AG20443 (cell line): ENCODE data around the gene RBPJ.
"Not testable (repeated sequence)": the region's sequence is repeated elsewhere in the genome, so short reads cannot be mapped to it uniquely, and the experiment has no call there.

Source experiments
- DNase-seq: peaks from one replicate; pipeline ENCODE4 v3.0.0; 2012; ENCODE audit warnings: low spot score, mixed read lengths

RBPJ gene

DNA sequence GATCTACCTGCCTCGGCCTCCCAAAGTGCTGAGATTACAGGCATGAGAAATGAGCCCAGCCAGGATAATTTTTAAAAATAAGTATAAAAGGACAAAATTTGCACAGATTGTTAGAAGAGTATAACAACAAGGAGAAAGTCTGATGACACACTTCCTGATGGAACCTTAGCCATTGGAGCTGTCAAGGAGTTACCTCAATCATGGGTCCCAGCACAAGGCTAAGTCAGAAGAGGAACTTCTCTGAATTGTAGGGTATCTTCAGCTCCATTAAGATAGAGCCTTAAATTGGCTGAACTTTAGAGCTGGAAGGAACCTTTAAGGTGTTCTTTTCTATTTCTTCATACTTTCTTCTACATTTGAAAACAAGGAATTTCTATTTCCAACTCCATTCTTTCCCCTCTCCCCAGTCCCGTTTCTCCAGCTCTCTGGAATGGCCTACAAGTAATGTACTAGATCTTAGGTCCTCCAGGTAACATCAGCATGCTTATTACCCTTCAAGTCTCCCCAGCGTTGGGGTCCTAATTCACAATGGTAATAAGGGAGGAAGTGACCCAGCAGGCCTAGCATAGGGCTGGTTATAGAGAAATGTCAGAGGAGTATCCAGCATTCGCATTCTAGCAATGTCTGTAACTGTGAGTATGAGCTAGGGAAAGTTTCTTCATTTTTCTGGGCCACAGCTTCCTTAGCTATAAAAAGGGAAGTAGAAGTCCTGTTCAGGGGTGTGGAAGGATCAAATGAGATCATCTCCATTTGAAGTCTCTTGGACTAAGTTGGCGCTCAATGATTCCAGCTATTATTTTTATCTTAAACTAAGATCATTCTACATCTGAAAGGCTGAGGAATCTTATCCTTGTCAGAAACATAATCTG lies 18.5 kb upstream of the RBPJ start:
- no peak for DNase-seq

DNA sequence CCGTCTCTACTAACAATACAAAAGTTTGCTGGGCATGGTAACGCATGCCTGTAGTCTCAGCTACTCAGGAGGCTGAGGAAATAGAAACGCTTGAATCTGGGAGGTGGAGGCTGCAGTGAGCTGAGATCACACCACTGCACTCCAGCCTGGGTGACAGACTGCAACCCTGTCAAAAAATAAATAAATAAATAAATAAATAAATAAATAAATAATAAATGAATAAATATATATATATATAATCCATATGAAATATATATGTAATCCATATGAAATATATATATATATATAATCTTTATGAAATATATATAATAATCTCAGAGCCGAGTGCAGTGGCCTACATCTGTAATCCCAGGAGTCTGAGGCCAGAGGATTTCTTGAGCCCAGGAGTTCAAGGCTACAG lies 17.8 kb upstream of the RBPJ start:
- DNase-seq, result no peak

DNA sequence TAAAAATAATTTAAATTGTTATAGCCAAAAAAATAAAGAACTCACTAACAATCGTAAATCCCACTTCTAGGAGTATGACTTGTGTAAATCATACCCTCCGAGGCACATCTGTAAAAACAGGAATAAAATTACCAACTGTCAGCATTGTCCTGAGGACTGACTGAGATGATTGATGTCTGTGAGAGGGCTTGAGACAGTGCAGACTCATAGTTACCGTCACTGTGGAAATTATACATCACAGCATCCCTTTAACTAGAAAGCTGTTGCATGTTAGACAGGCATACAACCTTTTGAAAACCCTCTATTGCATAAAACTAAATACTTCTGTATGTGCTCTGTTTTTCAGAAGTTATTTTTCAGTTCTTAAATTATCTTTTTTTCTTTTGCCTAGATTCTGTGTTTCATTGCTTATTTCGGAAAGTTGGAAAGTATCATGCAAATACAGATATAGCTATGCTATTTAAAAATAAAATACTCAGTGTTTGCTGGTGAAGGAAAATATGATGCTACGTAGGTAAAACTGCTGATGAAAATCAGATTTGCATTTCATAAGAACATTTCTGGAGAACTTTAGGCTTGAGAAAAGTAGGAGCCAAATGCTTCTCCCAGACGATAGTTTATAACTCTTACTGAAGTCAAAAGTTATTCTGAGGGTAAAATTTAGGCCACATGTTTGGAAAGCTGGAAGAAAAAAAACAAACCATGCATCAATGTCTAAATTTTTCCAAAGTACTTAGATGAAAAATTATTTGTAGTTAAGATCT lies 13.6 kb upstream of the RBPJ start:
- DNase-seq, result no peak

DNA sequence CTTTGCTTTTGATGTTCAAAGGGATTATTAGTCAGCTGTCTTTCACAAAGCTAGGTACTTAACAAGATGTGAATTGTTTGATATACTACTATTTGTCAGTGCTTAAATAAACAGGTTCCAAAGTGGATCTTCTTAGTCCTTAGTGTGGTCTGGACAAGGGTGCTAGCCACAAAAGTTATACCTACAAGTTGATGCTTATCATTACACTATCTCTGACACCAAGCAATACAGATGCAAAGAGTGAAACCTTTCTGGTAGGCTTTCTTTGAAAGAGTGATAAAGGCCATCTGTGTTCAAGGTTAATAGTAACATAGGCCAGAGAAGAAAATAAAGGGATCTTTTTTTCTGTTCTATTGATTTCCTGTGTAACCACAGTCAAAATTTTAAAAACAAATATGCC lies 12.2 kb upstream of the RBPJ start:
- no peak for DNase-seq

DNA sequence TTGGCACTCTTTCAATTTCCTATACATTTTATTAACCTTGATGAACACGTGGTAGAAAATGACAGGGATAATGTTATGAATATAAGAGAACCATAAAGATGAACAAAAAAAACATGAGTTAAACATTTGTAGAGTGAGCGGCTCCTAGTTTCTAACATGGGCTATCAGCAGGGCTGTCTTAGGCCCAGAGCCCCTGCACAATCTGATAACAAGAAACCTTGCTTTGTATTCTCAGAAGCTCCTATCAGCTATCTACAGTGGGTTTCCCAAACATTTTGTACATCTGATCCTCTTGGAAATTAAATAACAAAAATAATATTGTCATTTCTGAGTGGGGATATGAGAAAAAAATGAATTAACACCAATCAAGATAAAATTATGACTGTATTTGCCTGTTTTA lies 10.6 kb upstream of the RBPJ start:
- DNase-seq, result no peak

DNA sequence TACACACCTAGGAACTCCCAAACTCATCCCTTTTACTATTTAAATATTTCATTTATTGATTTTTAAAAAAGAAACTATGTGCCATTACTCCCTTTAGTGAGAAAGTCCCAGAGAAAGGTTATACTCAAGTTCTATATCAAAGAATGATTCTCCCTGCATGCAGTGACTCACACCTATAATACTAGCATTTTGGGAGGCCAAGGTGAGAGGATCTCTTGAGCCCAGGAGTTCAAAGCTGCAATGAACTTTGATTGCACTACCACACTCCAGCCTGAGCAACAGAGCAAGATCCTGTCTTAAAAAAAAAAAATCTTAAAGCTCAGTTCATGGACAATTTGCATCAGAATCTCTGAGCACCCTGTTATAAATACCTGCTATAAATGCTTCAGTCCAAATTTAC lies 9.2 kb upstream of the RBPJ start:
- no peak for DNase-seq

DNA sequence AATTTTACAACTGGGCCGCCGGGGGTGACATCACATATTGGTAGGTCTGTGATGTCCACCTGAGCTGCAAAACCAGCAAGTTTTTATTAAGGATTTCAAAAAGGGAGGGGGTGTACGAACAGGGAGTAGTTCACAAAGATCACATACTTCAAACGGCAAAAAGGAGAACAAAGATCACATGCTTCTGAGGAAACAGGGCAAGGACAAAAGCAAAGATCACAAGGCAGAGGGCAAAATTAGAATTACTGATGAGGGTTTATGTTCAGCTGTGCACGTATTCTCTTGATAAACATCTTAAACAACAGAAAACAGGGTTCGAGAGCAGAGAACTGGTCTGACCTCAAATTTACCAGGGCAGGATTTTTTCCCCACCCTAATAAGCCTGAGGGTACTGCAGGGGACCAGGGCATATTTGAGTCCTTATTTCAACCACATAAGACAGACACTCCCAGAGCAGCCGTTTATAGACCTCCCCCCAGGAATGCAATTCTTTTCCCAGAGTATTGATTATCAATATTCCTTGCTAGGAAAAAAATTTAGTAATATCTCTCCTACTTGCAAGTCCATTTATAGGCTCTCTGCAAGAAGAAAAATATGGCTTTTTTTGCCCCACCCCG lies 5.4 kb upstream of the RBPJ start:
- not testable (repeated sequence) for DNase-seq

DNA sequence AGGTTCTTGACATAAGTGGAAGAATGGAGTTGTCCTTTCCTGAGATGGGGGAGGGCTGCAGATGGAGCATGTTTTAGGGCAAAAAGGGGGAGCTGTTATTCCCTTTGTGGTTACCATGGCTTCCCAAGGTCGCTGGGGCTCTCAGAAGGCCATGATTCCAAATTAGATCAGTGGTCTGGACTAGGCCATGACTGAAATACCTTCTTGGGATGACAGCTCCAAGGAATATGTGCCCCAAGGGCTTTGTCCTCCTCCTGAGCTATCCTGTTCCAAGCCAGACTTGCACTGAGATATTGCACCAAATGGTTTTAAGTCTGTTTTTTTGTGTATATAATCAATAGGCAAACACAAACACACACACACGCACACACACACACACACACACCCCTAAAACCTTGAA lies 3.0 kb upstream of the RBPJ start:
- DNase-seq, result no peak

DNA sequence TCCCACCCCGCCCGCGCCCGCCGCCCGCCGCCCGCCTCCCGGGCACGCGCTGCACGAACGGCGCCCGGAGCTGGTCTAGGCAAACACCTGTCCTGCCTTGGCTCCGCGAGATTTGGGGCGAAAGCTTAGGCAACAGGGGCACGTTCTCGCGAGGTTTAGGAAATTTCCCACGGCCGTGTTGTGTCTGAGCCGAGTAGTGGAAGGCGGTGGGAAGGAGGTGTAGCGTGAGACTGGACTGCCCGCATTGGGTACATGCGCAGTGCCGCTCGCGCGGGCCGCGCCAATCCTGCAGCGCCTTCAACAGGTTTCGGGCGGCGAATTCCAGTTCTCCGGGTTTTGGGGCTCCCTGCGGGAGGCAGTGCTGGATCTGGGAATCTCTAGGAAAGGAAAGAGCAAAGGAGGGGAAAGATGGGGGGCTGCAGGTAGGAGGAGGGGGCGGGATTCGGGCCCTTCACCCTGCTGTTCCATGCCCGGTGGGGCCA lies 1.3 kb upstream of the RBPJ start:
- DNase-seq, result peak; percentile 96

DNA sequence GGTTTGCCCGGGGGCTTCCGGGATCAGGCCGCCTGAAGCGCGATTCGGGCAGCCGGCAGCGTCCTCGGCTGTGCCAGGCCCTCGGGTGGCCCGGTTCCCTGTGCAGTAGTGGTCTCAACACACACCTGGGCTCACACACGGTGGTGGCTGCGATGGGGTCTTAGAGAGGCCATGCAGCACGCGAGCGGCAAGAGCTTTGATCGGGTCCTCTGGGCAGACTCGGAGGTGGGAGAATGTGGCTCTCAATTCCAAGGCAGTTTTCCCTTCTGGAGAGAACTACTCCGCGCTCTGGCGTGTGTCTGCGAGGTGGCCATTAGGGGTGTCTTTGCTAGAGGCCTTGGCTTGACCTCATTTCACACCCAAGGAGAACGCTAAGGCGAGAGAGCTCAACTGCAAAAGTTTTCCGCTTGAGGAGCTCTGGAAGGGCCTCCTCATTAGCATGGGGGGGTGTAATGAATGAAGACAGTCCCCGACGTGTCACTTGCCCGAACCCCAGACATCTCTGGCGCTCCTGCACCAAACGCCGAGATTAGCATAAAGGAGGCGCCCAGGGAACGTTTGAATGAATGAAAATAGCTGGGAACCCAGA lies 771 bp upstream of the RBPJ start:
- no peak for DNase-seq

DNA sequence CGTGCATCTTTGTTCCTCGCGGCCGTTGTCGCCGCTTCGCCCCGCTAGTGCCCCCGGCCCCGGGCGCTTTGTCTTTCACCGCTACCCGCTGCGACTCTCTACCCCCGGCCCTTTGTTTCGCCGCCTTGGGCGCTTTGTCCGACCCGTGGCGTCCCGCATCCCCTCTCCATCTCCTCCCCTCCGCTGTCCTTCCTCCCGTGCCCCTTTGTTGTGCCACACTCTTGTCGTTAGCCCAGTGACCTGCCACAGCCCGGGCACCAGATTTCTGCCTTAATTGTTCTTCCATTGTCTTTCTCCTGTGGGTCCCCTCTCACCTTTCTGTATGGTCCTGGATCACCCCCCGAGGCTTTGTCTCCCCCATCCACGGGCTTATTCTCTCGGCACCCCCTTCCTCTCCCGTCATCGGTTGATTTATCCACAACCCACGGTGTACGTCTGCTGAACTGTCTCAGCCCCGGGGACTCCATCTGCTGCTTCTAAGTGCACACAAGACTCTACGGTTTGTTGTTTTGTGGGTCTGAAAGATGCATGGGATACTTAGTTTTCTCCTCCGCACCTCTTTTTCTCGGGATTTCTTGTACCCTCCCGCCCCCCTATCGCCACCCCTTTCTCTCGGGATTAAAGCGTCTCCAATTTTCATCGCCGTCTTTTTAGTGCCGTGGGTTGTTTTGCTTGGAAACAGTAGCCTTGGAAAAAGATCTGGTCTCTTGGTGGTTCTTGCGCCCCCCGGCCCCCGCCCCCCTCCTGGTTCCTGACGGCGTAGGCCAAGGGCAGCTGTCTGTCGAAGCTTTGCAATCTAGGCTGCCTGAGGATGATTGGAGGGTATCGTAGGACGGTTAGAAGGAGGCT lies 783 bp downstream of the RBPJ start:
- DNase-seq, result no peak

DNA sequence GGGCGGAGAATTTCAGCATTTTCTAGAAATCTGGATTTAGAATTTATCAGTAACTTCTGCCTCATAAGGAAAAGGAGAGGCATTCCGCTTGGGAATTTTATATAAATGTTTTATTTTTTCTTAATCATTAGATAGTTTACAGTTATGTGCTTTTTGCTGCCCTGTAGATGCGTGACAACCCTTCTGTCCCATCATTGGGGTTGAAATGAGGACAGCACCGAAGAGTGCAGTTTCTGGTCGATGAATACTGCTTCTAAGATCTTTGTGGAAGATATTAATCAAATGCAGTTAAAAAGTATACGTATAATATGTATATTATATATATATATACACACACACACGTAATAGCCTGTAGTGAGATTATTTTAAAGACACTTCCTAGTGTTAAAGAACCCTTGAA lies 1.5 kb downstream of the RBPJ start:
- no peak for DNase-seq

DNA sequence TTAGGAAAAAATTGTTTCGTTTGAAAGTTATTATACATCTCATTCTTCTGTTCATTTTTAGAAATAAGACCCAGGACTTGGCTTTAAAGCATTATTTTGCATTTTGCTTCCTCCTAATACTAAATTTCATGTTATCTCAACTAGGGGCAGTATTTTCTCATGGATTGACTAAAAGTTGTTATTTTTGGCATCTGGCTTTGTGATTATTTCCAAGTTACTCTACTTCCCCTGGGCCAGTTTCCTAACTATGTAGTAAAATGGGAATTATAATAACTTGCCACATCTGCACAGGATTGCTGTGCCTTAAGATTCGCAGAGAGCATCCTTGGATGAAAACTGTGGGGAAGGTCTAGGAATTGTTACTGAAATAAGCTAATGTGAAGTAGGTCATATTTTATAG lies 3.0 kb downstream of the RBPJ start:
- DNase-seq, result no peak

DNA sequence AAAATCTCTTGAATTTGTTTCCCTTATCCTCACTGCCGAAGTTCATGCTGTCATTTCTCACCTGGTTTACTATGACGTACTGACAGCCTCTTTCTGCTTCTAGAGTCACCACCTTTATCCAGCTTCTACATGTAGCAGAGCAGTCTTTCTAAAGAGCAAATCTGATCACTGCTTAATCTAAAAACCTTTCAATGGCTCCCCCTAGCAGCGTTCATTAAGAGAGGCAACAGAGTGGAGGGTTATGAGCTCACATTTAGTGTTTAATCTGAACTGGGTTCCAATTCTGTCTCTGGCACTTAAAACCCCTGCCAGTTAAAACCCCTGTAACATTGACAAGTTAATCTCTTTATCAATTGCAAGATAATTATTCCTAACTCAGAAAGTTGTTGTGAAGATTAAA lies 4.4 kb downstream of the RBPJ start:
- no peak for DNase-seq

DNA sequence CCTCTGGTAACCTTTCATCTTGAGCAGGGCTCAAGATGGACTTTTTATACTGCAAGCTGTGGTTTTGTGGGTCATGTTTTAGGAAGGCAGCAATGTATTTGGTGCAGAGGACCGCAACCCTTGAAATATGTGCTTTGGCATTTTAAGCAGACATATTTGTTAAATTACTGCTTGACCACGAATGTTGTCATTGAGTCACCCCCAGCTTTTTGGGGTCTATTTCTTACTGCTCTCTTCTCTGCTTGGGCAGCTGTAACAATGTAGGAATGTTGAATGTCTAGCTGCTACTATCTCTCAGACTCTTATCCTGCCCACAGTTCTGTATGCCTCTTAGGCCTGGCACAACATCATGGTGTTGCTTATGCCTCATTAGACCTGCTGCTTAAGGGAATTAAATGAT lies 6.0 kb downstream of the RBPJ start:
- peak; percentile 74 for DNase-seq

DNA sequence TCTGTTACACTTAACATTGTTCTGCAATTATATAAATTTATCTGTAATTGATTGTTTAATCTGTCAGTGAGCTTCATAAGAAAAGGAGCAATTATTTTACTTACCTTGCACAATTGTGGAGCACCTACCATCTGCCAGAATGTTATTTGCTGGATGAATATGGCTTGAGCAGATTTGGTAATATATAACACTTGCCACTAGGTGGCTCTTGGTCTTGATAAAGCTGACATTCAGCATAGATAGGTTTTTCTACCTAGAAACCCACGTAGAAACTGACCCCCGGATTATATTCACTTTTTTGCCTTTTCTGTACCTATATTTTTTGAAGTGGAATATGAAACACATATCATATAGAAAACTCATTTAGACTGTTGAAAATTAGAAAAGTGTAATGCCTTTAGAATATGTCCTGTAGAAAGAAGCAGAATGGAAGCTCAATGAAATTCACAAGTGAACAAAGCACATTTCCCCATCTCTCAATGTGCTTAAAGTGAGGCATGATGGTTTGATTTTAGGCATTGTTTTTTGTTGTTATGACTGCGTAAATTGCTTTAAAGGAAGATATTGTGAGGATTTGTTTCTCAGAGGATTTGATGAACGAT lies 9.5 kb downstream of the RBPJ start:
- peak; percentile 40 for DNase-seq

DNA sequence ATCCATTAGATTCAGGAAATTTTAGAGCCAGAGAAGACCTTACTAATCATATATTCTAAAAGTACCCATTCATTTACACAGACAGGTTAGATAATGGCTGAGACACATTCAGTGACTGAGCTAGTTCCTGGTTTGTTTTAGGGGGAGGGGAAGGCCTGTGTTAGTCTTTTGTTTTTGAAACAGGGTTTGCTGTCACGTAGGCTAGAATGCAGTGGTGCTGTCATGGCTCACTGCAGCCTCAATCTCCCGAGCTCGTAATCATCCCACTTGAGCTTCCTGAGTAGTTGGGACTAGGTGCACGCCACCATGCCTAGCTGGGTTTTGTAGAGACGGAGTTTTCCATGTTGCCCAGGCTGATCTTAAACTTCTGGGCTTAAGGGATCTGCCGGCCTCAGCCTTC lies 10.1 kb downstream of the RBPJ start:
- DNase-seq, result no peak

DNA sequence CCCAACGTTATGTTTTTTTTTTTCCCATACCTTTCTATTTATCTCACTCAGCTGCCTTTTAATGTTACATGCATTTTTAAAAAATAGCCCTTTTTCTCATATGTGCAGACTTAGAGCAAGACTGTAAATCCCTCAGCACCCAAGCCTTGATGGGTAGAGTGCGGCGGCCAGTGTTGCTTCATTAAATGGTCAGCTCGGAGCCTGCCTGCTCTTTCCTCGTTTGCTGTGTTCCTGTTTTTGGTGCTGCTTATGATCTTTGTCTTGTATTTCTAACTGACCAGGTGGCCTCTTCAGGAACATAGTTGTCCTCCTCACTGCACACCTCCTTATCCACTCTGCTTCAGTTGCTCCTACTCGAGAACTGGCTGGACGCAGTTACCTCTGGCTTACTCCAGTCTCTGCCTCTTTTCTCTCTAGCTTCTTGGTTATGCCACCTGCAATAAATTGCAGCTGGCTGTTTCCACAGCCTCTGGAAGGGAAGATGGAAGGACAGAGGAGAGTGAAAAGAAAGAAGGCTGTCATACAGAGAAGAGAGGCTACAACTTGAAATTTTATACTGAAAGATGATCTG lies 10.7 kb downstream of the RBPJ start:
- no peak for DNase-seq

DNA sequence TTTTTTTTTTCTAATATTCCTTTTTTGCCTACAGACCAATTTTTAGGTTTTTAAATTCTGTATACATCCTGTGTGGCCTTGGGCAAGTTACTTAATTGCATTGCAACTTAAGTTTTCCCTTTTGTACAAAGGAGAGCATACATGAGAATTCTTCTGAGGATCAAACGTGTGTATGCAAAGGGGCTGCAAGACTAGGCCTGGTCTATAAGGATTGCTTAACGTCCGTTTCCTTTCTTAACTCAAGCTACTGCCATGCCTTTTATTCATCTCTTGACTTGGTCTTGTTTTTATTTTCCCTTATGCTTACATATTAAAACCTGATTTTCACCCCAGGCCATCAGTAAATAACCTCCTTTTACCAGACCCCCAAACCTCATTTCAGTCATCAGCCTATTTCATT lies 13.6 kb downstream of the RBPJ start:
- no peak for DNase-seq

DNA sequence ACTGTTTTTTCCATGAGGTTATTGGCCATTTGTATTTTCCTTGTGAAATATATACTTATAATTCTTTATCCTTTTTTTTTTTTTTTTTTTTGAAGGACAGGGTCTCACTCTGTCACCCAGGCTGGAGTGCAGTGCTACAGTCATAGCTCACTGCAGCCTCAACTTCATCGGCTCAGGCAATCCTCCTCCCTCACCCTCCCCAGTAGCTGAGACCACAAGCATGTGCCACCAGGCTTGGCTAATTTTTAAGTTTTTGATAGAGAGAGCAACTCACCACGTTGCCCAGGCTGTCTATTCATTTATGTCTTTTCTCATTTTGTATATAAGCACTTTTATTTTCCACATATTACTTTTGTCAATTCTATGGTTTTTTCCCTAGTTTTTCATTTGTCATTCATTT lies 16.8 kb downstream of the RBPJ start:
- no peak for DNase-seq
